HEK293T (cell line): Measurements from ENCODE around the gene SMIM14.

Experiments
- ARNT ChIP-seq: fragments of 450-650 bp; IDR thresholded peaks from 2 replicates; pipeline ENCODE4 v1.6.1; 2017; ENCODE audit warnings: mild to moderate bottlenecking
- BHLHE40 ChIP-seq: fragments of 450-650 bp; IDR thresholded peaks from 2 replicates; pipeline ENCODE4 v1.6.1; 2016; ENCODE audit warnings: mild to moderate bottlenecking, moderate library complexity, borderline replicate concordance
- CTBP1 ChIP-seq: fragments of 450-650 bp; IDR thresholded peaks from 2 replicates; pipeline ENCODE4 v1.6.1; 2016; ENCODE audit warnings: borderline replicate concordance
- ELF4 ChIP-seq: fragments of 450-650 bp; IDR thresholded peaks from 2 replicates; pipeline ENCODE4 v1.6.1; 2017; ENCODE audit warnings: antibody characterized with exemption
- FOXA1 ChIP-seq: fragments of 450-650 bp; IDR thresholded peaks from 2 replicates; pipeline ENCODE4 v1.6.1; 2016; ENCODE audit warnings: mild to moderate bottlenecking
- FOXK2 ChIP-seq: fragments of 450-650 bp; IDR thresholded peaks from 2 replicates; pipeline ENCODE4 v1.6.1; 2016; ENCODE audit warnings: mild to moderate bottlenecking
- FOXM1 ChIP-seq: fragments of 450-650 bp; IDR thresholded peaks from 2 replicates; pipeline ENCODE4 v1.6.1; 2017; ENCODE audit warnings: mild to moderate bottlenecking, borderline replicate concordance
- HDGF ChIP-seq: fragments of 450-650 bp; IDR thresholded peaks from 2 replicates; pipeline ENCODE4 v1.6.1; 2017; ENCODE audit warnings: antibody characterized with exemption, borderline replicate concordance
- LEF1 ChIP-seq: fragments of 450-650 bp; IDR thresholded peaks from 2 replicates; pipeline ENCODE4 v1.6.1; 2017; ENCODE audit warnings: mild to moderate bottlenecking, borderline replicate concordance
- SP1 ChIP-seq: fragments of 450-650 bp; IDR thresholded peaks from 2 replicates; pipeline ENCODE4 v1.6.1; 2017
- SUZ12 ChIP-seq: fragments of 450-650 bp; IDR thresholded peaks from 2 replicates; pipeline ENCODE4 v1.6.1; 2016; ENCODE audit warnings: mild to moderate bottlenecking
- TARDBP ChIP-seq: fragments of 450-650 bp; IDR thresholded peaks from 2 replicates; pipeline ENCODE4 v1.6.1; 2016
- TF ChIP-seq, protein P1 (sequence below): fragments of 450-650 bp; IDR thresholded peaks from 2 replicates; pipeline ENCODE4 v1.6.1; 2016

DNA sequence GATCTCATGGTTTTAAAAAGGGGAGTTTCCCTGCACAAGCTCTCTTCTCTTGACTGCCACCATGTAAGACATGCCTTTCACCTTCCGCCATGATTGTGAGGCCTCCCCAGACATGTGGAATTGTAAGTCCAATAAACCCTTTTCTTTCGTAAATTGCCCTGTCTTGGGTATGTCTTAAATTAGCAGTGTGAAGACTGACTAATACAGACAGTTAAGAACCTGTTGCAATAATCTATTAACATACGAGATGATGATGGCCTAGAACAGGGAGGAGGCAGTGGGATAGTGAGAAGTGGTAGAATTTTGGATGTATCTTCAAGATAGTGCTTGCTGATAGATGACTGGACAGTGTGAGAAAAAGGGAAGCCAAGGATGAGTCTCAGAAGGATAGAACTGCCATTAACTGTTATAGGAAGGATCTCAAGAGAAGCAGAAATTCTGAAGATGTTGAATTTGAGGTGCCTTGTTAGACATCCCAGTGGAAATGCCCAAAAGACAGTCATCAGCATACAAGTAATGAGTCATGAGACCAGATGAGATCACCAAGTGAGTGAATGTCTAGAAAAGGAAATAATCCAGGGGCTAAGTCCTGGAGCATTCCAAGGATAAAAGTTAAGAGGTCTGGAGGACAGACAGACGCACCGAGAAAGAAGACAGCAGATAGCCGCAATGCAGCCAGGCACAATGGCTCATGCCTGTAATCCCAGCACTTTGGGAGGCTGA, 72.6 kb downstream of the SMIM14 start:
- TF ChIP-seq ELF4: no peak
- TF ChIP-seq BHLHE40: no peak
- TF ChIP-seq ARNT: no peak
- TF ChIP-seq, protein P1, sequence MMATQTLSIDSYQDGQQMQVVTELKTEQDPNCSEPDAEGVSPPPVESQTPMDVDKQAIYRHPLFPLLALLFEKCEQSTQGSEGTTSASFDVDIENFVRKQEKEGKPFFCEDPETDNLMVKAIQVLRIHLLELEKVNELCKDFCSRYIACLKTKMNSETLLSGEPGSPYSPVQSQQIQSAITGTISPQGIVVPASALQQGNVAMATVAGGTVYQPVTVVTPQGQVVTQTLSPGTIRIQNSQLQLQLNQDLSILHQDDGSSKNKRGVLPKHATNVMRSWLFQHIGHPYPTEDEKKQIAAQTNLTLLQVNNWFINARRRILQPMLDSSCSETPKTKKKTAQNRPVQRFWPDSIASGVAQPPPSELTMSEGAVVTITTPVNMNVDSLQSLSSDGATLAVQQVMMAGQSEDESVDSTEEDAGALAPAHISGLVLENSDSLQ: no peak
- TF ChIP-seq LEF1: no peak
- no peak for TF ChIP-seq FOXA1
- no peak for TF ChIP-seq CTBP1
- TF ChIP-seq FOXK2: no peak
- TF ChIP-seq FOXM1: no peak
- TF ChIP-seq SP1: no peak
- no peak for TF ChIP-seq SUZ12
- no peak for TF ChIP-seq HDGF
- TF ChIP-seq TARDBP: no peak
